NCI-H446 (cell line): ENCODE data around the gene MSH3.
"Not testable (repeated sequence)": the region's sequence is repeated elsewhere in the genome, so short reads cannot be mapped to it uniquely, and the experiment has no call there.

Source experiments
- DNase-seq, 2 experiments: peaks; one replicate each; lab custom pipeline; 2025; lab: John Stamatoyannopoulos, UW

Gene MSH3

GRCh38 chr5:80706835-80707447 is 52.5 kb downstream of the MSH3 start:
- DNase-seq = no peak

GRCh38 chr5:80707645-80708044 is 53.2 kb downstream of the MSH3 start:
- no peak for DNase-seq

- no peak for DNase-seq
Measured at GRCh38 chr5:80711216-80711615, 56.8 kb downstream of the MSH3 start.

- peak; percentile 2 to 50 for DNase-seq
Measured at GRCh38 chr5:80711938-80712337, 57.5 kb downstream of the MSH3 start.

GRCh38 chr5:80712919-80713318 is 58.5 kb downstream of the MSH3 start:
- no peak for DNase-seq

GRCh38 chr5:80713631-80714030 is 59.2 kb downstream of the MSH3 start:
- DNase-seq = no peak

GRCh38 chr5:80714570-80715298 is 60.3 kb downstream of the MSH3 start:
- DNase-seq = no peak

GRCh38 chr5:80715887-80716286 is 61.4 kb downstream of the MSH3 start:
- DNase-seq = no peak

GRCh38 chr5:80720181-80720580 is 65.7 kb downstream of the MSH3 start:
- DNase-seq = no peak

- DNase-seq = no peak
Measured at GRCh38 chr5:80722916-80723315, 68.5 kb downstream of the MSH3 start.

GRCh38 chr5:80725446-80725845 is 71.0 kb downstream of the MSH3 start:
- DNase-seq = no peak

- DNase-seq = no peak
Measured at GRCh38 chr5:80736730-80737129, 82.3 kb downstream of the MSH3 start.

GRCh38 chr5:80738466-80738865 is 84.0 kb downstream of the MSH3 start:
- DNase-seq = no peak

- DNase-seq = no peak
Measured at GRCh38 chr5:80739057-80739456, 84.6 kb downstream of the MSH3 start.

GRCh38 chr5:80739496-80739895 is 85.0 kb downstream of the MSH3 start:
- DNase-seq = no peak

- no peak for DNase-seq
Measured at GRCh38 chr5:80739898-80740297, 85.4 kb downstream of the MSH3 start.

- not testable (repeated sequence) for DNase-seq
Measured at GRCh38 chr5:80740488-80740887, 86.0 kb downstream of the MSH3 start.

- no peak for DNase-seq
Measured at GRCh38 chr5:80740999-80741398, 86.5 kb downstream of the MSH3 start.

- no peak for DNase-seq
Measured at GRCh38 chr5:80744149-80744548, 89.7 kb downstream of the MSH3 start.

GRCh38 chr5:80745490-80745889 is 91.0 kb downstream of the MSH3 start:
- DNase-seq = no peak

- no peak for DNase-seq
Measured at GRCh38 chr5:80747922-80748321, 93.5 kb downstream of the MSH3 start.

- DNase-seq = no peak
Measured at GRCh38 chr5:80752427-80752826, 98.0 kb downstream of the MSH3 start.

GRCh38 chr5:80753712-80754111 is 99.3 kb downstream of the MSH3 start:
- no peak for DNase-seq

GRCh38 chr5:80754900-80755299 is 100.4 kb downstream of the MSH3 start:
- DNase-seq = no peak
